Mucosa of descending colon (tissue), 3 donors: ENCODE results near the gene DKK3. TPM values are rescaled to one million over a fixed set of nuclear protein-coding genes. Genes with fewer than 3 reads are reported as not detected.

Experiments used
- ATAC-seq: fragments of 200-7000 bp; cut with Tn5 transposase; one replicate; pipeline ENCODE4 v1.9.1; 2020; ENCODE audit warnings: mild to moderate bottlenecking, moderate library complexity
- DNase-seq, 3 donors: peaks; one replicate each; pipeline ENCODE4 v3.0.0-alpha.2; 2020
- H3K36me3 ChIP-seq: fragments of 200-600 bp; one replicate; pipeline ENCODE4 v1.8.0; 2021; ENCODE audit warnings: low read depth, mild to moderate bottlenecking
- H3K4me1 ChIP-seq: fragments of 200-600 bp; one replicate; pipeline ENCODE4 v1.8.0; 2021; ENCODE audit warnings: low read depth, mild to moderate bottlenecking
- H3K4me3 ChIP-seq: fragments of 200-600 bp; one replicate; pipeline ENCODE4 v1.8.0; 2021; ENCODE audit warnings: mild to moderate bottlenecking
- H3K9me3 ChIP-seq: fragments of 200-600 bp; one replicate; pipeline ENCODE4 v1.8.0; 2021; ENCODE audit warnings: mild to moderate bottlenecking
- CTCF ChIP-seq: fragments of 200-600 bp; IDR thresholded peaks from one replicate; pipeline ENCODE4 v1.8.0; 2022; ENCODE audit warnings: antibody characterized with exemption, mild to moderate bottlenecking
- intact Hi-C, 2 donors: fragments of 100-400 bp; cut with DNase I in 1 of 2; cut with micrococcal nuclease in 1 of 2; formaldehyde crosslinking; loops; one replicate each; pipeline versions ENCODE4 v1.11.0 to v1.11.1; 2022; cut with DNase I, micrococcal nuclease
- total RNA-seq, 3 donors: library from RNA; stranded (reverse); fragmentation: NEBNext Ultra II Directional in 2 of 3; extraction: Animal tissue kit (Norgen Biotek cat#: 25700) in 2 of 3; gene quantifications; one replicate each; pipeline versions ENCODE4 v1.2.1 to v1.2.4, GENCODE V29; 2021 to 2023
- donor health status: DM: no; HTN: no; CAD: no; lungs with moderate emphysema.
- donor health status: DM: no; HTN: no; CAD: no.
- donor health status: DM: no; HTN: yes; CAD: no.

Gene DKK3
- total RNA-seq, 3 donors from 2014 or later: 9.1 to 52.9 (median 18.9) TPM

- no peak for DNase-seq
- TF ChIP-seq CTCF: no peak
- Histone ChIP-seq H3K4me3 (no peak overlapping the region), H3K4me1 (no peaks in the 10 kb centered on the region), H3K9me3 (no peaks in the 10 kb centered on the region), H3K36me3 (peaks cover 5% of the 10 kb centered on the region)
- ATAC-seq: no peak
- intact Hi-C loops: no loop called here
Measured at GRCh38 chr11:11940551-11940950, 67.9 kb downstream of the DKK3 start.

DNA sequence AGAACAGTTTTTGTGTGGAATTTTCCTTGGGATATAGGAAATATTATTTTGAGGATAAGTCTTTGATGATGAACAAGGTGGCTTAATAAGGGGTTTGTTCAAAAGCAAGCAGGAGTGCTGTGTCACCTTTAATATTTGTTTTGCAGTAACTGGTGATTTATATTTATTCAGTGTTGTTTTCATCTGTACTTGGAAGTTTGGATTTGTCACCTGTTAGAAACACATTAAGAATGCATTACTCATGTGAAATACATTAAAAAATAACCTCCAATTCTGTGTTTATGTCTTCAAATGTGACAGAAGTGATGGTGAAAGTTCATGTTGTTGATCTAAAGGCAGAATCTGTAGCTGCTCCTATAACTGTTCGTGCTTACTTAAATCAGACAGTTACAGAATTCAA, 70.5 kb downstream of the DKK3 start:
- H3K4me3 ChIP-seq: no peak overlapping the region
- H3K9me3 ChIP-seq: no peaks in the 10 kb centered on the region
- no peaks in the 10 kb centered on the region for H3K4me1 ChIP-seq
- ATAC-seq (no peak), DNase-seq (no peak)
- no peak for TF ChIP-seq CTCF
- H3K36me3 ChIP-seq: no peaks in the 10 kb centered on the region
- intact Hi-C loops: loop anchor here in 1 of 2 donors (10.0 kb wide), 1 partner anchor 107 kb away; no protein-coding TSS in a partner anchor

- ATAC-seq: no peak
- H3K9me3 ChIP-seq: no peaks in the 10 kb centered on the region
- no peaks in the 10 kb centered on the region for H3K4me1 ChIP-seq
- no peaks in the 10 kb centered on the region for H3K36me3 ChIP-seq
- intact Hi-C loops: loop anchor here in 1 of 2 donors (10.0 kb wide), 1 partner anchor 107 kb away; no protein-coding TSS in a partner anchor
- H3K4me3 ChIP-seq: no peak overlapping the region
- TF ChIP-seq CTCF: no peak
- DNase-seq: no peak
Measured at GRCh38 chr11:11937433-11937832, 71.0 kb downstream of the DKK3 start.

DNA sequence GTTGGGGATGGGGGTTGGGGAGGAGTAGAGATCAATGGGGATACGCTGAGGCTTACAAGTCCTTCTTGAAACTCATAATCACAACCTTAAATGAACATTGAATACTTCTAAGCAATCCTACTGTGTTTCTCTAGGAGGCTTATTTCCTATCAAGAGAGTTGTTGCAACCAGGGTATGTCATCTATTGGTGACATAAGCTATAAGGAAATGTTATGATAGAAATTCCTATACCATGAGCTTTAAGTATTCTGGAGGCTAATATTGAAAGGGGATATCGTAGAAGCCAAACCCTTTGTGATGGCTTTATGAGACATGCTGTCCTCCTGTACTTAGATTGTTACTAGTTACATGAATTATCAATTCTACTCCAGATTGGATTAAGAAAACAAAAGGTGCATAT, 72.9 kb downstream of the DKK3 start:
- Histone ChIP-seq H3K4me1 (no peaks in the 10 kb centered on the region), H3K36me3 (no peaks in the 10 kb centered on the region), H3K4me3 (no peak overlapping the region), H3K9me3 (no peaks in the 10 kb centered on the region)
- no peak for TF ChIP-seq CTCF
- no peak for DNase-seq
- intact Hi-C loops: loop anchor here in 1 of 2 donors (10.0 kb wide), 1 partner anchor 109 kb away; no protein-coding TSS in a partner anchor
- no peak for ATAC-seq

DNA sequence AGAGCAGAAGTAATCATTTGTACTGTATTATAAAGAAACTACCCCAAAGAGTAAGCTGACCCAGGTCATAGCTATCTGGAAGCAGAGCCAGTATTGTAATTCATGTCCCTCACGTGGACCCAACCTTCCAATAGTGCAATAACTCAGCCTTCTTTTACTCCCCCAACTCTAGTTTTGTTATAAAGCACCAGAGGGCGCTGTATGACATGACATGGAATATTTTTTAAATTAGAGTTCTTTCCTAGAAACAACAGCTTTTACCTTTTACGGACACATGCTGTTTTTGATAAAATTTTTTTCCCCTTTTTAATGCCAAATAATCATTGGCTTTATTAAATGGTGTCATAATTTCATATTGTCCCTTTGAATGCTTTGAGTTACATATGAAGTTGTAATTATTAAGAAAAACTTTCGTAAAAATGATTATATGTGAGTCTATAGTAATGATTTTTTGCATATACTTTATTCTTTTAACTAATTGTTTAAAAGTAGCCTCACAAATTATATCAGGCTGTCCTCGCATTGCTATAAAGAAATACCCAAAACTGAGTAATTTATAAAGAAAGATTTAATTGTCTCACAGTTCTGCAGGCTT, 76.9 kb downstream of the DKK3 start:
- Histone ChIP-seq H3K4me1 (no peaks in the 10 kb centered on the region), H3K36me3 (no peaks in the 10 kb centered on the region), H3K9me3 (no peaks in the 10 kb centered on the region), H3K4me3 (no peak overlapping the region)
- intact Hi-C loops: loop anchor here in 1 of 2 donors (10.0 kb wide), 1 partner anchor 113 kb away; no protein-coding TSS in a partner anchor
- peak in 1 of 3 donors; percentile 26 for DNase-seq
- peak; percentile 63 for ATAC-seq
- no peak for TF ChIP-seq CTCF
